PC-3 (cell line): ENCODE measurements around the gene RGS13. TPM values are rescaled to one million over a fixed set of nuclear protein-coding genes. Genes with fewer than 3 reads are reported as not detected.

Source experiments
- ATAC-seq: fragments of 200-7000 bp; cut with Tn5 transposase; 2 replicates; pipeline ENCODE4 v1.9.1; 2020; ENCODE audit warnings: mild to moderate bottlenecking, moderate library complexity
- BruUV-seq: library from RNA; stranded (reverse); fragments of 400-500 nt; replicated peaks from 2 replicates; lab custom pipeline; 2021; lab: Mats Ljungman, UMichigan
- CTCF ChIA-PET: fragments of 300-600 bp; sonication (Branson Sonifier 250); formaldehyde crosslinking; loops from one replicate; lab custom pipeline; 2022; ENCODE audit warnings: antibody characterized with exemption; lab: Charles Lee
- POLR2A ChIA-PET: fragments of 300-600 bp; sonication (Branson Sonifier 250); formaldehyde crosslinking; loops from one replicate; lab custom pipeline; 2022; ENCODE audit warnings: antibody characterized with exemption; ENCODE audit not compliant: unreplicated experiment; lab: Charles Lee
- DNase-seq: peaks from one replicate; pipeline ENCODE4 v3.0.0-alpha.2; 2015
- H2AFZ ChIP-seq: fragments of 300-600 bp; sonication (generic); 2 replicates; pipeline ENCODE4 v1.6.0; 2016; ENCODE audit warnings: antibody characterized with exemption, low read length
- H3F3A ChIP-seq: fragments of 300-600 bp; sonication (generic); one replicate; pipeline ENCODE4 v1.6.0; 2017; ENCODE audit warnings: antibody characterized with exemption, low read length, control low read depth, mild to moderate bottlenecking; ENCODE audit not compliant: unreplicated experiment
- H3K27ac ChIP-seq: fragments of 300-600 bp; sonication (generic); 2 replicates; pipeline ENCODE4 v1.5.1; 2016; ENCODE audit warnings: mild to moderate bottlenecking, low read length
- H3K27me3 ChIP-seq: fragments of 300-600 bp; sonication (generic); 2 replicates; pipeline ENCODE4 v1.6.1; 2016; ENCODE audit warnings: low read length, mixed read lengths
- H3K36me3 ChIP-seq: fragments of 300-600 bp; sonication (generic); 2 replicates; pipeline ENCODE4 v1.6.1; 2016; ENCODE audit warnings: low read depth, mixed run types, low read length, mixed read lengths
- H3K4me1 ChIP-seq: fragments of 300-600 bp; sonication (generic); 2 replicates; pipeline ENCODE4 v1.5.1; 2016; ENCODE audit warnings: low read length; ENCODE audit not compliant: insufficient read depth
- H3K4me2 ChIP-seq: fragments of 300-600 bp; sonication (generic); 2 replicates; pipeline ENCODE4 v1.6.0; 2016; ENCODE audit warnings: low read length
- H3K4me3 ChIP-seq: fragments of 300-600 bp; sonication (generic); 2 replicates; pipeline ENCODE4 v1.5.1; 2016; ENCODE audit warnings: mild to moderate bottlenecking, low read length, mixed read lengths
- H3K79me2 ChIP-seq: fragments of 300-600 bp; sonication (generic); 2 replicates; pipeline ENCODE4 v1.6.1; 2017; ENCODE audit warnings: low read length, mixed read lengths
- H3K9ac ChIP-seq: fragments of 300-600 bp; sonication (generic); 2 replicates; pipeline ENCODE4 v1.6.0; 2016; ENCODE audit warnings: mild to moderate bottlenecking, low read length
- H3K9me2 ChIP-seq: fragments of 300-600 bp; sonication (generic); replicated peaks from 2 replicates; pipeline ENCODE4 v1.6.1; 2016; ENCODE audit warnings: mixed run types, low read length, mixed read lengths
- H3K9me3 ChIP-seq: fragments of 300-600 bp; sonication (generic); 2 replicates; pipeline ENCODE4 v1.6.1; 2016; ENCODE audit warnings: low read length, mixed read lengths
- H4K20me1 ChIP-seq: fragments of 300-600 bp; sonication (generic); 2 replicates; pipeline ENCODE4 v1.6.1; 2016; ENCODE audit warnings: low read length, mixed read lengths
- CTCF ChIP-seq: fragments of 300-600 bp; sonication (generic); conservative IDR thresholded peaks from 2 replicates; pipeline ENCODE4 v1.5.1; 2017; ENCODE audit warnings: antibody characterized with exemption, low read depth, mild to moderate bottlenecking, low read length
- EZH2 ChIP-seq: fragments of 300-600 bp; sonication (generic); IDR thresholded peaks from one replicate; pipeline ENCODE4 v1.6.1; 2017; ENCODE audit warnings: antibody characterized with exemption, mild to moderate bottlenecking, low read length; ENCODE audit not compliant: unreplicated experiment
- EZH2phosphoT487 ChIP-seq: fragments of 300-600 bp; sonication (generic); IDR thresholded peaks from 2 replicates; pipeline ENCODE4 v1.6.1; 2018; ENCODE audit warnings: mild to moderate bottlenecking, antibody characterized with exemption, low read length, borderline replicate concordance
- intact Hi-C: fragments of 100-400 bp; cut with micrococcal nuclease; formaldehyde crosslinking; loops from 2 replicates; pipeline ENCODE4 v1.9.0; 2023
- total RNA-seq: library from RNA; depleted of rRNA; stranded (reverse); fragments of >200 nt; gene quantifications from 2 replicates; pipeline ENCODE4 v1.2.3, GENCODE V29; 2014

RGS13 gene
- total RNA-seq, 1 experiment from 2014 or later, result 0.22 TPM

DNA sequence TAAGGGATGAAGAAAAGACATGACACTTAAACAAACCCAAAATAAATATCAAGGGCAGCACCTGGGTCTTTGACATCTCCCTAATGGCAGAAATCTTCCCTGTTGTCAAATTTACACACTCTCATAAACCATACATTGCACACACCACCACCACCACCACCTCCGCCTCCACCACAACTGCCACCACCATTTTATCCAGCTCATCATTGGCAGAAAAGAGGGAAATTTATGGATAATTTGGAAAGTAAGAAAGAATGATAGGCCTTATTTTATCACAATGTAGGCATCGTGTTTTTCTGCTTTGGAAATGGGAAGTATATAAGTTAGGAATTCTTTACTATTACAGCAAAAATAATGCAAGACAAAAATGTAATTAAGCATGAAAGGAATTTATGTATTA is 27.3 kb upstream of the RGS13 start:
- H3K36me3 ChIP-seq, result no peaks in the 10 kb centered on the region
- no peaks in the 10 kb centered on the region for H3K9me2 ChIP-seq
- no peak overlapping the region for H3K27ac ChIP-seq
- H2AFZ ChIP-seq, result no peak overlapping the region
- no peaks in the 10 kb centered on the region for H3K9me3 ChIP-seq
- ATAC-seq, result no peak
- intact Hi-C loops, result no loop called here
- no peaks in the 10 kb centered on the region for H4K20me1 ChIP-seq
- no peak overlapping the region for H3K4me2 ChIP-seq
- no TSS peak for BruUV-seq
- no peak overlapping the region for H3K9ac ChIP-seq
- no peaks in the 10 kb centered on the region for H3K27me3 ChIP-seq
- ChIA-PET CTCF (no interaction called here), POLR2A (no interaction called here)
- H3F3A ChIP-seq, result no peaks in the 10 kb centered on the region
- no peak overlapping the region for H3K4me3 ChIP-seq
- TF ChIP-seq CTCF (no peak), EZH2phosphoT487 (no peak), EZH2 (no peak)
- H3K79me2 ChIP-seq, result no peaks in the 10 kb centered on the region
- no peaks in the 10 kb centered on the region for H3K4me1 ChIP-seq
- DNase-seq, result no peak

DNA sequence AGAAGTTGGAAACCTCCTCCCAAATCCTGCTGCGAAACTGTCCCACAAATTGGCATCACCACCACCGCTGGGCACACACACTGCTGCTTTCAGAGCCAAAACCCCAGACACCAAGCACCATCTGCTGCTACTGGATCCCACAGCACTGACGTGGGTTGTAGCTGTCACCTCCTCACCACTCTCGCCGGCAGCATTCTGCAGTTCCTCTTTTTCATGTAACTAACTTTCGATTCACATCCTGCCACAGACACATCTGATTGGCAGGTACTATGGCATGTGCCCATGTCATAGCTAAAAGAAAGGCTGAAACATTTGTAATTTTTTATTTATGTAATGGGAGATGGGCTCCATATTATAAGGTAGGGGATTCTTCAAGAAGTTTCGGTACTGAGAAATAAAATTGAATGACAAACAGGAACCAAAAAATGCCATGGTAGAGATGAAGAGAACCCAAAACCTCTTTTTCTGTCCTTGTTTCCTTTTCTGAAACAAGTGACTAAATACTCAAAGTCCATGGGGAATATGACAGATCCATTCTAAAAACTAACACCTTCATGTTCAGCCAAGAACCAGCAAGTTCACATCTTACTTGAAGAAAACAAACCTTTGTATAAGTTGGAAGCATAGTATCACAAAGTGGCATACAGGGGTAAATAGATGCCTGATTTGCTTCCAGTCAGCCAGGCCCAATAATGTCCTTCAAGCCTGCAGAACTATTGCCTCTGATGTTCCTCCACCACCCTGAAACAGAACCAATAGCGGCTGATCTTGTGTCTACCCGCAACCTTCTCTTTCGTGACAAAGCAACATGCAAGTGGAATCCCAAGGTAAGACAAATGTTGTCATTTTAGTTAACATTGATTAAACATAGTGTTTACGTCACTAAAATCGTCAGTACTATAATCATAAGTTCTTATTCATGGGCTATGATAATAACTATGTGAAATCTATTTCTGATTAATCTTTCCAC is 26.6 kb upstream of the RGS13 start:
- Histone ChIP-seq H4K20me1 (no peaks in the 10 kb centered on the region), H3K9me3 (no peaks in the 10 kb centered on the region), H3K79me2 (no peaks in the 10 kb centered on the region), H3K27ac (no peak overlapping the region), H3K4me3 (no peak overlapping the region), H3K9me2 (no peaks in the 10 kb centered on the region), H3K4me2 (no peak overlapping the region), H3F3A (no peaks in the 10 kb centered on the region), H2AFZ (no peak overlapping the region), H3K27me3 (no peaks in the 10 kb centered on the region), H3K9ac (no peak overlapping the region), H3K36me3 (no peaks in the 10 kb centered on the region), H3K4me1 (no peaks in the 10 kb centered on the region)
- no peak for DNase-seq
- CTCF ChIA-PET, result no interaction called here
- TF ChIP-seq CTCF (no peak), EZH2 (no peak), EZH2phosphoT487 (no peak)
- intact Hi-C loops, result loop anchor here (1.0 to 10.0 kb wide), 4 partner anchors 55 to 425 kb away; no protein-coding TSS in a partner anchor
- no peak for ATAC-seq
- no TSS peak for BruUV-seq
- POLR2A ChIA-PET, result no interaction called here
